HCT116 (cell line): Measurements from ENCODE around the gene CYSTM1. TPM values are rescaled to one million over a fixed set of nuclear protein-coding genes. Genes with fewer than 3 reads are reported as not detected.

Experiments used
- ATAC-seq: fragments of 200-7000 bp; cut with Tn5 transposase; 2 replicates; pipeline ENCODE4 v1.9.1; 2020; ENCODE audit warnings: mild to moderate bottlenecking, moderate library complexity
- BruUV-seq: library from RNA; stranded (reverse); fragments of 400-500 nt; replicated peaks from 2 replicates; lab custom pipeline; 2021; lab: Mats Ljungman, UMichigan
- CTCF ChIA-PET: fragments of 300-600 bp; sonication (Branson Sonifier 250); formaldehyde crosslinking; loops from one replicate; lab custom pipeline; 2021; ENCODE audit warnings: antibody characterized with exemption; lab: Charles Lee
- POLR2A ChIA-PET: fragments of 300-600, 350-600 bp; sonication (Branson Sonifier 250); formaldehyde crosslinking; loops from one replicate; lab custom pipeline; 2021; ENCODE audit warnings: antibody characterized with exemption; lab: Charles Lee
- RAD21 ChIA-PET, 2 experiments: fragments of 300-600 bp; sonication (Branson Sonifier 250); formaldehyde crosslinking; loops; one replicate each; lab custom pipeline; 2023; ENCODE audit warnings: low total read pairs in 2 of 2; ENCODE audit not compliant: uncharacterized antibody in 2 of 2, unreplicated experiment in 2 of 2, low non-redundant PET in 1 of 2; lab: Charles Lee
- DNase-seq: peaks from one replicate; pipeline ENCODE4 v3.0.0-alpha.2; 2010; ENCODE audit warnings: low read depth, low spot score
- H2AFZ ChIP-seq: fragments of 200-600 bp; shearing (Covaris generic), sonication (generic); 2 replicates; pipeline ENCODE4 v1.6.1; 2017; ENCODE audit warnings: low read depth, mixed run types, mixed read lengths, antibody characterized with exemption, low read length; ENCODE audit not compliant: poor library complexity, severe bottlenecking
- H3K27ac ChIP-seq: 2 replicates; pipeline ENCODE4 v1.5.1; 2012; ENCODE audit warnings: low read depth, low read length
- H3K27me3 ChIP-seq: fragments of 200-600 bp; sonication (generic); 2 replicates; pipeline ENCODE4 v1.6.1; 2016; ENCODE audit warnings: mixed run types, low read length, mixed read lengths; ENCODE audit not compliant: insufficient read depth
- H3K36me3 ChIP-seq, 2 experiments: fragments of 200-500 bp in 1 of 2; fragments of 200-600 bp in 1 of 2; sonication (Bioruptor generic) in 1 of 2; sonication (generic) in 1 of 2; 2 replicates each; pipeline versions ENCODE4 v1.5.1 to v1.6.1; 2014 to 2016; ENCODE audit warnings: low read length in 2 of 2, inconsistent platforms in 1 of 2, mixed read lengths in 1 of 2, mixed run types in 1 of 2; ENCODE audit not compliant: insufficient read depth in 2 of 2, control insufficient read depth in 1 of 2
- H3K4me1 ChIP-seq, 2 experiments: fragments of 200-600 bp in 1 of 2; sonication (generic) in 1 of 2; 2 replicates each; pipeline versions ENCODE4 v1.5.1 to v1.6.1; 2012 to 2017; ENCODE audit warnings: low read length in 2 of 2, inconsistent platforms in 1 of 2, mild to moderate bottlenecking in 1 of 2, mixed read lengths in 1 of 2, mixed run types in 1 of 2, moderate library complexity in 1 of 2; ENCODE audit not compliant: insufficient read depth in 2 of 2, control insufficient read depth in 1 of 2
- H3K4me2 ChIP-seq: fragments of 200-600 bp; sonication (generic); 2 replicates; pipeline ENCODE4 v1.6.1; 2017; ENCODE audit warnings: mixed run types, low read length, mixed read lengths
- H3K4me3 ChIP-seq, 2 experiments: fragments of 200-600 bp in 1 of 2; sonication (generic) in 1 of 2; replicated peaks in 1 of 2; 2 replicates each; pipeline ENCODE4 v1.5.1; 2011 to 2016; ENCODE audit warnings: low read length in 2 of 2, control low read depth in 1 of 2, low read depth in 1 of 2, mild to moderate bottlenecking in 1 of 2, mixed read lengths in 1 of 2, mixed run types in 1 of 2
- H3K79me2 ChIP-seq: fragments of 200-600 bp; sonication (generic); 2 replicates; pipeline ENCODE4 v1.6.1; 2017; ENCODE audit warnings: mild to moderate bottlenecking, mixed run types, low read length, moderate library complexity, mixed read lengths; ENCODE audit not compliant: insufficient read depth
- H3K9ac ChIP-seq: fragments of 200-600 bp; sonication (generic); 2 replicates; pipeline ENCODE4 v1.6.1; 2016; ENCODE audit warnings: low read length, mixed read lengths
- H3K9me2 ChIP-seq: fragments of 200-600 bp; sonication (generic), shearing (Covaris generic); 2 replicates; pipeline ENCODE4 v1.6.1; 2017; ENCODE audit warnings: mixed run types, mild to moderate bottlenecking, moderate library complexity; ENCODE audit not compliant: insufficient read depth
- H3K9me3 ChIP-seq, 2 experiments: fragments of 200-500 bp in 1 of 2; fragments of 200-600 bp in 1 of 2; sonication (Bioruptor generic) in 1 of 2; sonication (generic) in 1 of 2; 2 replicates each; pipeline ENCODE4 v1.6.1; 2014 to 2017; ENCODE audit warnings: low read length in 2 of 2, mixed read lengths in 2 of 2, inconsistent platforms in 1 of 2, low read depth in 1 of 2, mild to moderate bottlenecking in 1 of 2, mixed run types in 1 of 2, moderate library complexity in 1 of 2; ENCODE audit not compliant: control insufficient read depth in 1 of 2, insufficient read depth in 1 of 2
- H4K20me1 ChIP-seq: fragments of 200-600 bp; sonication (generic), shearing (Covaris generic); 2 replicates; pipeline ENCODE4 v1.6.1; 2017; ENCODE audit warnings: mixed run types, mild to moderate bottlenecking, moderate library complexity; ENCODE audit not compliant: insufficient read depth
- EGR1 ChIP-seq: IDR thresholded peaks from 2 replicates; pipeline ENCODE4 v1.6.1; 2012; ENCODE audit warnings: low read depth
- ELF1 ChIP-seq: IDR thresholded peaks from 2 replicates; pipeline ENCODE4 v1.6.1; 2012; ENCODE audit warnings: low read depth, borderline replicate concordance
- EZH2 ChIP-seq: fragments of 200-600 bp; sonication (generic); IDR thresholded peaks from 2 replicates; pipeline ENCODE4 v1.6.1; 2017; ENCODE audit warnings: antibody characterized with exemption, mixed run types
- JUND ChIP-seq: IDR thresholded peaks from 2 replicates; pipeline ENCODE4 v1.6.1; 2012
- POLR2A ChIP-seq: IDR thresholded peaks from 2 replicates; pipeline ENCODE4 v1.7.0; 2011; ENCODE audit warnings: borderline replicate concordance; ENCODE audit not compliant: insufficient read depth, insufficient read length; ENCODE audit errors: extremely low read depth
- YY1 ChIP-seq: IDR thresholded peaks from 2 replicates; pipeline ENCODE4 v1.6.1; 2011; ENCODE audit warnings: low read length, low read depth, moderate library complexity, mild to moderate bottlenecking; ENCODE audit not compliant: insufficient replicate concordance; ENCODE audit errors: extremely low read depth
- ZNF274 ChIP-seq: fragments of 200-500 bp; sonication (Bioruptor generic); IDR thresholded peaks from 2 replicates; pipeline ENCODE4 v1.6.1; 2014; ENCODE audit warnings: mild to moderate bottlenecking, low read depth, low read length, inconsistent platforms
- intact Hi-C: fragments of 100-400 bp; cut with micrococcal nuclease; formaldehyde crosslinking; loops from 2 replicates; pipeline ENCODE4 v1.10.0; 2022
- total RNA-seq: library from RNA; stranded (reverse); gene quantifications from one replicate; pipeline ENCODE4 v1.2.1, GENCODE V29; 2021; ENCODE audit not compliant: unreplicated experiment
- TF ChIP-seq, protein P1 (sequence below), 3 experiments: fragments of 200-600 bp in 1 of 3; sonication (generic) in 1 of 3; IDR thresholded peaks in 2 of 3; conservative IDR thresholded peaks in 1 of 3; 2 replicates each; pipeline ENCODE4 v1.5.1; 2012 to 2017; ENCODE audit warnings: low read depth in 2 of 3, low read length in 2 of 3, antibody characterized with exemption in 1 of 3, borderline replicate concordance in 1 of 3, control low read depth in 1 of 3, mild to moderate bottlenecking in 1 of 3, mixed read lengths in 1 of 3, mixed run types in 1 of 3, moderate library complexity in 1 of 3; ENCODE audit not compliant: insufficient read depth in 1 of 3

CYSTM1 gene
- total RNA-seq, 1 experiment from 2014 or later: 56.0 TPM

DNA sequence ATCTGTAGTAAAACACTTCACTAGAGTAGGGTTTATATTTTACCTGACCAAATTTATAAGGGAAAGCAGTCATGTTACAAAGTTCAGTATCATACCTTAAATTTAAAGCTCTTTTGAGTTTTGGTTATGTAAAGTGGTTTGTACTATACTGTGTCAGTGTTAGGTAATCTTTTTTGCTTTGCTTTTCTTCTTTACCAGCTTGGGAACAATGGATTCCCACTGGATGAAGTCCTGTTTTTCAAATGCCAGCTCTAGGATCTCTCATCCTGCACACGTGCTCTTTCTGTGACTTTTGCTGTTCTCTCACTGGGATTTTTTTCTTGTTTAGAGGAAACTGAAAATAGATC lies 15.9 kb downstream of the CYSTM1 start:
- Histone ChIP-seq H3K27ac (no peak overlapping the region), H3K79me2 (peaks cover 37% of the 10 kb centered on the region), H3K9ac (no peak overlapping the region), H3K9me2 (no peaks in the 10 kb centered on the region), H4K20me1 (no peaks in the 10 kb centered on the region), H3K4me3 (no peak overlapping the region), H3K9me3 (peaks cover 0 to 5% of the 10 kb centered on the region in 2 experiments; a peak in 1 of 4 replicates), H3K27me3 (no peaks in the 10 kb centered on the region), H3K36me3 (no peaks in the 10 kb centered on the region), H3K4me1 (peaks cover 7 to 12% of the 10 kb centered on the region in 2 experiments; a peak in 2 of 4 replicates), H3K4me2 (no peak overlapping the region), H2AFZ (no peak overlapping the region)
- intact Hi-C loops: no loop called here
- CTCF ChIA-PET: no interaction called here
- RAD21 ChIA-PET: no interaction called here
- ATAC-seq (no peak), DNase-seq (no peak)
- TF ChIP-seq ZNF274 (no peak), YY1 (no peak), POLR2A (no peak), JUND (no peak), ELF1 (no peak), EZH2 (no peak), EGR1 (no peak)
- TF ChIP-seq, protein P1, sequence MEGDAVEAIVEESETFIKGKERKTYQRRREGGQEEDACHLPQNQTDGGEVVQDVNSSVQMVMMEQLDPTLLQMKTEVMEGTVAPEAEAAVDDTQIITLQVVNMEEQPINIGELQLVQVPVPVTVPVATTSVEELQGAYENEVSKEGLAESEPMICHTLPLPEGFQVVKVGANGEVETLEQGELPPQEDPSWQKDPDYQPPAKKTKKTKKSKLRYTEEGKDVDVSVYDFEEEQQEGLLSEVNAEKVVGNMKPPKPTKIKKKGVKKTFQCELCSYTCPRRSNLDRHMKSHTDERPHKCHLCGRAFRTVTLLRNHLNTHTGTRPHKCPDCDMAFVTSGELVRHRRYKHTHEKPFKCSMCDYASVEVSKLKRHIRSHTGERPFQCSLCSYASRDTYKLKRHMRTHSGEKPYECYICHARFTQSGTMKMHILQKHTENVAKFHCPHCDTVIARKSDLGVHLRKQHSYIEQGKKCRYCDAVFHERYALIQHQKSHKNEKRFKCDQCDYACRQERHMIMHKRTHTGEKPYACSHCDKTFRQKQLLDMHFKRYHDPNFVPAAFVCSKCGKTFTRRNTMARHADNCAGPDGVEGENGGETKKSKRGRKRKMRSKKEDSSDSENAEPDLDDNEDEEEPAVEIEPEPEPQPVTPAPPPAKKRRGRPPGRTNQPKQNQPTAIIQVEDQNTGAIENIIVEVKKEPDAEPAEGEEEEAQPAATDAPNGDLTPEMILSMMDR (IDR thresholded peaks at IDR 0.05 in 2 of 3, conservative IDR thresholded peaks at IDR 0.05 in 1 of 3; ENCODE audit: borderline replicate concordance in 1 of 3, insufficient read depth in 1 of 3, low read depth in 2 of 3, low read length in 2 of 3): no peak
- POLR2A ChIA-PET: no interaction called here
- BruUV-seq: no TSS peak
